GM11168 (cell line): ENCODE measurements around the gene FAM222A.

ENCODE experiments used
- in situ Hi-C: fragments of 300-500 bp; cut with MboI; formaldehyde crosslinking; loops from one replicate; pipeline ENCODE4 v1.12.0; 2022; ENCODE audit warnings: low sequenced_read_pairs; ENCODE audit not compliant: unreplicated experiment

Gene FAM222A

GRCh38 chr12:109713187-109714070, at the start of gene FAM222A:
FAM222A (plus strand) TSS chr12:109713825; CDS start chr12:109744147, 30,322 bp downstream.
- in situ Hi-C loops: no loop called here

DNA sequence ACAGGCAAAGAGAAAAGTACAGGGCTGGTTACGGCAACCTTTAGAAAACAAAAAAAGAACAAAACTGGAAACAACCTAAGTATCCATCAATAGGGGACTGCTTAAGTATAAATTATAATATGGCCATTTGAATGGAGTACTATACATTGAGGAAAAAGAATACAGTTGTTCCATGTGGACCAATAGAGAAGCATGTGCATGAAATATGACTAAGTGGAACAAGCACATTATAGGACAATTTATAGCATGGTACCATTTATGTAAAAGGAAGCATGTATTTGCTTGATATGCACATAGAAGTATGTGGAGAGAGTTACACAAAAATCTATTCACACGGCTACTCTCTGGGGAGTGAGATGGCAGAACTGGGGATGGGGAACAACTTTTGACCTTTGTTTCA, 49.2 kb upstream of the FAM222A start:
- in situ Hi-C loops: no loop called here

- in situ Hi-C loops: no loop called here
Measured at GRCh38 chr12:109666068-109666467, 47.6 kb upstream of the FAM222A start.

GRCh38 chr12:109670731-109671130, 42.9 kb upstream of the FAM222A start:
- in situ Hi-C loops: no loop called here

GRCh38 chr12:109671502-109671901, 42.1 kb upstream of the FAM222A start:
- in situ Hi-C loops: no loop called here

GRCh38 chr12:109673379-109673778, 40.2 kb upstream of the FAM222A start:
- in situ Hi-C loops: no loop called here

DNA sequence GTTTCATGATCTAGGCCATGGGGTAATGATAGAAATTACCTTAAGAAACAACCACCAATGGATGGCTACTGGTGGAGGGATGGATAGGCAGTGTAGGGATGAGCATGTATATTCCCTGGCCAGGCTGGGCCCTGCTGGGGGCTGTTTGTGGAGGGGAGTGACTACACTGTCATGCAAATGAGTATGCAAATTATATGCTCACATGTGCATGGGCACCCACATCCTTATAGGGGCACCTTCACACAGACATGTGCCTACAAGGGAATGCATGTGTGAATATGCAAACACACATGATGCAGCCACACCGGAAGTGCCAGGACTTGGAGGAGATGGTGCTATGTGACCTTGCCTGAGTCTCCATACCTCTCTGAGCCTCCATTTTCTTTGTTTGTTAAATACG, 39.7 kb upstream of the FAM222A start:
- in situ Hi-C loops: no loop called here

GRCh38 chr12:109675411-109675810, 38.2 kb upstream of the FAM222A start:
- in situ Hi-C loops: no loop called here

GRCh38 chr12:109677279-109677691, 36.3 kb upstream of the FAM222A start:
- in situ Hi-C loops: no loop called here

DNA sequence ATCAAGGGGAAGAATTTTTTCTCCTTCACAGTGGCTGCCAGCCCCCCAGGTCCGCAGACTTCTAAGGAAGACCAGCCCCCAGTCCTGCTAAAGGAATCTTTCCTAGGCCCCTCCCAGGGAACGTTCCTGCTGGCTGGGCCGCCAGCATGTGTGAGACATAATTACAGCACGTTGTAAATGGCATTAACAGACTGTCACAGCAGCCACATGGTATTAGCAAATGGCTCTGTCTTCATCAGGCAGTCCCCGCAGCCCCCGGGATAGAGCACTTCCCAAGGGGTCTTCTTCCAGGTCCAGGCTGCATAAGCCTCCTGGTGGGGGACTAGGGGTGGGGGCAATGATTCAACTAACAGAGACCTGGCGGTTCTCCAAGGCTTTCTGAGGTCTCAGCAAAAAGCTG, 34.9 kb upstream of the FAM222A start:
- in situ Hi-C loops: no loop called here

DNA sequence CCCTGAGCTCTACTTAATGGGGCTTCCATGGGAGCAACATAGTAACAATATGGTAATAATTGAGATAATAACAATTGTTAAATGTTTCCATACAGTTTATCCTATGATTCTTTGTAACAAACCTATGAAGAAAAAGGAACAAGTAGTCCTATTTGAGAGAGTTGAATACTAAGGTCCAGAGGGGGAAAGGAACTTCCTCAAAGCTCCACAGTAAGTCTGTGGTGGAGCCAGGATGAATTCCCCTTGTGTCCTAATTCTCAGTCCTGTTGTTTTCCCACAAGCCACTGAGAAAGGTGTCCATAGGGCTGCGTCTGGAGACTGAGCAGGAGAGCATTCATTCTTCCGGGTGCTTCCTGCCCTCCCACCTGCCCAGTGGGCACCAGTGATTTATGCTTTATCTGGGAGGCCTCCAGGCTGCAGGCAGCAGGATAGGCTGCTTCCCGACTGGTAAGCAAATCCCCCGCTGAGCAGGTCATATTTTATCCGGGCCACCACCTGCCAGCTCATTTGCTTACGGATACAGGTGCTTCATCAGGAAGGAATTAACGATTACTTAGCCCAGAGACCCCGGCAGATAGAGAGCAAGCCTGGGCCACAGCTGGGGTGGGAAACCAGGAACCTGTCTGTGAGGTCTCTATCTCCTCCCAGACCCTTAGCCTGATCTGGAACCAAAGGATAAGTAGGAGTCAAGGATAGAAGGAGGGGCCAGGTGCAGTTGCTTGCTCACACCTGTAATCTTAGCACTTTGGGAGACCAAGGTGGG, 33.9 kb upstream of the FAM222A start:
- in situ Hi-C loops: no loop called here

- in situ Hi-C loops: no loop called here
Measured at GRCh38 chr12:109680264-109681005, 33.2 kb upstream of the FAM222A start.

DNA sequence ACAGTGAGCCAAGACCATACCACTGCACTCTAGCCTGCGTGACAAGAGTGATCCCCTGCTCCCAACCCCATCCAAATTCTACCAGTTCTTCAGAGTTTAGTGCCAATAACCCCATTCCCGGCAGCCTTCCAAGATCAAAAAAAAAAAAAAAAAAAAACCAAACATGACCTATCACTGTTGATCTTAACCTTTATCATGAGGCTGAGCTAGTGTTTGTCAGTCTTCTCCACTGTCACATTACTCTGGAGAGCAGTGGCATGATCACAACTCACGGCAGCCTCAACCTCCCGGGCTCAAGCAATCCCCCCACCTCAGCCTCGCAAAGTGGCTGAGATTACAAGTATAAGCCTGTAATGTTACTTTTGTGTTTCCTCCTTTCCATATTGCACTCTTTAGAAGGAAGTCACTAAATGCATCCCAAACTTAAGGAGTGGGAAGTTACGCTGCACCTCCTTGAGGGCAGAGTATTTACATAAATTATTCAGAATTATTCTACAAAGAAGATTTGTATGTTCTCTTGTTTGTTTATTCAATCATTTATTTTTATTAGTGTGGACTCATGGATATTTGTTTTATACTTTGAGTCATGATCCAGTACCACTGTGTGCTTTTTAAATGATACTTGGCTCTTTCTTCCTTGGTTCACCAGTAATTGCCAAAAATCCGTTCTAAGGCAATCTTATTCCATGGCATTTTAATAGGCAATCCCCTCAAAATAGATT, 31.5 kb upstream of the FAM222A start:
- in situ Hi-C loops: no loop called here

GRCh38 chr12:109682708-109683060, 30.9 kb upstream of the FAM222A start:
- in situ Hi-C loops: no loop called here

DNA sequence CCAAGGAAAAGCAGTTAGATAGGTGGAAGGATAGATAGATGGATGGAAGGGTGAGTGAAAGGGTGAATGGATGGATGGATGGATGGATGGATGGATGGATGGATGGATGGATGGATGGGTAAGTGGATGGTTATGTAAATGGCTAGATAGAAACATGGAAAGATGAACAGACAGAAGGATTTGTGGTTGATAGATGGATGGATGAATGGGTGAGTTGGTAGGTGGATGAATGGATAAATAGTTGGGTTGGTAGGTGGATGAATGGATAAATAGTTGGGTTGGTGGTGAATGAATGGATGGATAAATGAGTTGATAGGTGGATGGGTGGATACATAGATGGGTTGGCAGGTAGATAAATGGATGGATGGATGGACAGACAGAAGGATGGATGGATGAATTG, 30.3 kb upstream of the FAM222A start:
- in situ Hi-C loops: no loop called here

- in situ Hi-C loops: loop anchor here (5.0 kb wide), 1 partner anchor 79 kb away; no protein-coding TSS in a partner anchor
Measured at GRCh38 chr12:109685574-109686447, 27.8 kb upstream of the FAM222A start.

DNA sequence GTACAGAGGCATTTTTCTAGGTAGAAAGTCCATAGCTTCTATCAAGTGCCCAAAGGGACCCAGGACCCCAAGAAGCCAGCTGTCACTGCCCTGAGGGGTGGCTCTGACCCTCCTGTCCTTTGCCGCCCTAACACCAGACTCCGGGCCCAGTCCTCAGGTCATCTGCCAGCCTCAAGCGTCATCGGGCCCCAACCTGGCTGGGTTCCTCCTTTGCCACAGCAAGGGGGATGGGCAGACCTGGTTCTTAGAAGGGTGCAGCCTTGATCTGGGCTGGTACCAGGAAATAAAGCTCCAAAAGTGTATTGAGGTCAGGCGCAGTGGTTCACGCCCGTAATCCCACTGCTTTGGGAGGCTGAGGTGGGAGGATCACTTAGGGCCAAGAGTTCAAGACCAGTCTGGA, 27.1 kb upstream of the FAM222A start:
- in situ Hi-C loops: loop anchor here (5.0 kb wide), 1 partner anchor 79 kb away; no protein-coding TSS in a partner anchor

DNA sequence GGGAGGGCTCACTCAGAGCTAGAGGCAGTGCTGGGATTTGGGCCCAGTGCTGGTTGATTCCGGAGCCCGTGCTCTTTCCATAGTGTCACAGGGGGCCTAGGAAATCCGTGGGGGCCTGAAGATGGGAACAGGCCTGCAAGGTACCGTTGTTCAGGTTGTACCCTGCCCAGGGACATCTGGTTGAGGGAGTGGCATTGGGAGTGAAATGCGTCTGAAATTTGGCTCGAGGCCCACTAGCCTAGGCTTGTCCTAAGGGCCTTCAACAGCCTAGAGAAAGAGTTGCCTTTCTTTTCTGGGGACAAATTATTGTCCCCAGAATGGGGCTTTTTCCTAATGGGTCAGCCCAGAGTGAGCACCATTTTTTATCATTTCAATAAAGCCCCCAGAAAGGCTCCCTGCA, 26.4 kb upstream of the FAM222A start:
- in situ Hi-C loops: loop anchor here (5.0 kb wide), 1 partner anchor 80 kb away; no protein-coding TSS in a partner anchor

GRCh38 chr12:109689426-109689825, 24.2 kb upstream of the FAM222A start:
- in situ Hi-C loops: loop anchor here (5.0 kb wide), 1 partner anchor 82 kb away; no protein-coding TSS in a partner anchor
